ENCODE data around the gene DENND1A. TPM values are rescaled to one million over a fixed set of nuclear protein-coding genes. Genes with fewer than 3 reads are reported as not detected.

DENND1A gene
- total and polyA plus RNA-seq, 2 experiments from 2014 or later, result 13.1 to 28.7 TPM

GRCh38 chr9:123948286-123948685 lies 18.4 kb upstream of the DENND1A start (continued):
- TF ChIP-seq EZH2 (IDR thresholded peaks at IDR 0.05; ENCODE audit: low read depth, unreplicated experiment) (no peak), POLR2AphosphoS5 (IDR thresholded peaks at IDR 0.05; ENCODE audit: low read depth) (no peak), ZNF331 (CRISPR knock-in tag; IDR thresholded peaks at IDR 0.05; ENCODE audit: low read depth) (no peak), ZNF462 (CRISPR knock-in tag; IDR thresholded peaks at IDR 0.05) (no peak), CTCF (conservative IDR thresholded peaks at IDR 0.05; ENCODE audit: low read depth in 2 of 2) (no peak)

GRCh38 chr9:123947326-123947725 lies 17.4 kb upstream of the DENND1A start:
- no peak for ATAC-seq
- H3K79me2 ChIP-seq (replicated peaks; ENCODE audit: insufficient read depth), result no peaks in the 10 kb centered on the region
- no peak overlapping the region for H3K27ac Mint-ChIP-seq
- TF ChIP-seq NANOG (IDR thresholded peaks at IDR 0.05; ENCODE audit: borderline replicate concordance) (no peak), EZH2 (IDR thresholded peaks at IDR 0.05; ENCODE audit: low read depth, unreplicated experiment) (no peak), JUNB (IDR thresholded peaks at IDR 0.05; ENCODE audit: unreplicated experiment) (no peak), ETS1 (IDR thresholded peaks at IDR 0.05) (no peak)

More at GRCh38 chr9:123947326-123947725, 17.4 kb upstream of the DENND1A start:
- Histone ChIP-seq H3K4me2 (no peak overlapping the region), H4K20me1 (replicated peaks; ENCODE audit: insufficient read depth) (no peaks in the 10 kb centered on the region), H3K27me3 (ENCODE audit: insufficient read depth) (no peaks in the 10 kb centered on the region), H2AFZ (no peak overlapping the region), H3F3A (replicated peaks; ENCODE audit: low read depth) (no peaks in the 10 kb centered on the region), H3K4me1 (ENCODE audit: insufficient read depth) (no peaks in the 10 kb centered on the region), H3K27ac (ENCODE audit: low read depth) (no peak overlapping the region), H3K9me2 (ENCODE audit: insufficient read depth) (no peaks in the 10 kb centered on the region), H3K4me3 (no peak overlapping the region), H3K36me3 (ENCODE audit: insufficient read depth) (no peaks in the 10 kb centered on the region)
- Mint-ChIP-seq H3K27me3 (ENCODE audit: insufficient read depth, low read depth, poor library complexity) (peaks cover 1% of the 10 kb centered on the region), H3K36me3 (ENCODE audit: low read depth) (no peaks in the 10 kb centered on the region), H3K4me1 (no peaks in the 10 kb centered on the region), H3K4me3 (no peak overlapping the region), H3K9me3 (no peaks in the 10 kb centered on the region)
- DNase-seq (ENCODE audit: low spot score), result no peak
